Tibial nerve (tissue), 4 donors: ENCODE data around the gene SUPT5H. TPM values are rescaled to one million over a fixed set of nuclear protein-coding genes. Genes with fewer than 3 reads are reported as not detected.

Experiments
- DNase-seq, 2 donors: peaks; one replicate each; pipeline ENCODE4 v3.0.0-alpha.2; 2019; ENCODE audit warnings: low spot score in 2 of 2
- H3K27ac ChIP-seq, 4 donors: fragments of 200-600 bp; sonication (generic) in 3 of 4; one replicate each; pipeline ENCODE4 v1.5.1; 2017 to 2019; ENCODE audit warnings: mild to moderate bottlenecking in 1 of 4
- H3K27me3 ChIP-seq, 2 donors: fragments of 200-600 bp; sonication (generic) in 1 of 2; one replicate each; pipeline versions ENCODE4 v1.5.1 to v1.6.0; 2017 to 2019
- H3K36me3 ChIP-seq, 3 donors: fragments of 200-600 bp; sonication (generic); one replicate each; pipeline ENCODE4 v1.5.1; 2018 to 2019
- H3K4me1 ChIP-seq, 4 donors: fragments of 200-600 bp; sonication (generic) in 3 of 4; one replicate each; pipeline ENCODE4 v1.5.1; 2017 to 2019
- H3K4me3 ChIP-seq, 4 donors: fragments of 200-600 bp; sonication (generic) in 3 of 4; one replicate each; pipeline ENCODE4 v1.5.1; 2017 to 2019; ENCODE audit warnings: mild to moderate bottlenecking in 1 of 4, moderate library complexity in 1 of 4
- H3K9me3 ChIP-seq, 4 donors: fragments of 200-600 bp; sonication (generic) in 3 of 4; one replicate each; pipeline ENCODE4 v1.5.1; 2017 to 2019
- CTCF ChIP-seq, 5 experiments: fragments of 200-600 bp in 3 of 5; fragments of 450-650 bp in 2 of 5; sonication (generic) in 3 of 5; IDR thresholded peaks; one replicate each; pipeline ENCODE4 v1.5.1; 2016 to 2019; ENCODE audit warnings: antibody characterized with exemption in 5 of 5, mild to moderate bottlenecking in 3 of 5, moderate library complexity in 2 of 5
- EP300 ChIP-seq, 2 donors: sonication (generic); formaldehyde crosslinking; IDR thresholded peaks; one replicate each; pipeline ENCODE4 v1.6.1; 2017; ENCODE audit warnings: antibody characterized with exemption in 2 of 2, mild to moderate bottlenecking in 1 of 2
- POLR2A ChIP-seq, 2 donors: fragments of 450-650 bp; IDR thresholded peaks; one replicate each; pipeline ENCODE4 v1.6.1; 2017; ENCODE audit warnings: antibody characterized with exemption in 2 of 2, mild to moderate bottlenecking in 2 of 2, moderate library complexity in 2 of 2
- WGBS, 2 donors: methylation state at CpG; one replicate each; pipeline ENCODE4 v1.1.5; 2018; 5-methylcytosine and 5-hydroxymethylcytosine counted together
- total RNA-seq, 4 donors: library from RNA; depleted of rRNA; stranded (reverse); fragments of >200 nt; gene quantifications; one replicate each; pipeline ENCODE4 v1.1.0, GENCODE V29; 2016

SUPT5H gene
- total RNA-seq, 4 donors from 2014 or later = 94.4 to 120 (median 106) TPM

GRCh38 chr19:39502640-39503417 lies 57.4 kb downstream of the SUPT5H start:
- peak overlapping the region in 1 of 4 donors; percentile 1 for H3K4me3 ChIP-seq
- H3K27me3 ChIP-seq = peaks cover 0 to 88% of the 10 kb centered on the region in 2 donors
- no peak for TF ChIP-seq EP300 (IDR thresholded peaks at IDR 0.05)
- TF ChIP-seq CTCF (IDR thresholded peaks at IDR 0.05) = peak; percentile 60 to 84 (median 75)
- TF ChIP-seq POLR2A (IDR thresholded peaks at IDR 0.05) = no peak
- 28 to 34% methylated on average over 16 to 27 of the region's 69 CpGs for WGBS, 2 donors
- H3K9me3 ChIP-seq = peaks cover 0 to 3% (median 0%) of the 10 kb centered on the region in 4 donors
- no peak overlapping the region for H3K27ac ChIP-seq
- H3K36me3 ChIP-seq = no peaks in the 10 kb centered on the region
- H3K4me1 ChIP-seq = peaks cover 0 to 36% (median 11%) of the 10 kb centered on the region in 4 donors
- no peak for DNase-seq

GRCh38 chr19:39506598-39506943 lies 61.2 kb downstream of the SUPT5H start:
- Histone ChIP-seq H3K27ac (no peak overlapping the region), H3K36me3 (no peaks in the 10 kb centered on the region), H3K4me3 (peak overlapping the region in 1 of 4 donors; percentile 52), H3K9me3 (peaks cover 0 to 3% (median 0%) of the 10 kb centered on the region in 4 donors), H3K4me1 (peaks cover 0 to 20% (median 2%) of the 10 kb centered on the region in 4 donors), H3K27me3 (peaks cover 0 to 83% of the 10 kb centered on the region in 2 donors)
- TF ChIP-seq POLR2A (IDR thresholded peaks at IDR 0.05) (no peak), EP300 (IDR thresholded peaks at IDR 0.05) (no peak), CTCF (IDR thresholded peaks at IDR 0.05) (no peak)
- DNase-seq = no peak
- 52 to 55% methylated on average over 7 of the region's 7 CpGs for WGBS, 2 donors

- Histone ChIP-seq H3K27me3 (peaks cover 0 to 88% of the 10 kb centered on the region in 2 donors), H3K36me3 (no peaks in the 10 kb centered on the region), H3K4me3 (peak overlapping the region; percentile 16 to 52 (median 30)), H3K4me1 (peaks cover 0 to 20% (median 2%) of the 10 kb centered on the region in 4 donors), H3K9me3 (peaks cover 0 to 3% (median 0%) of the 10 kb centered on the region in 4 donors), H3K27ac (no peak overlapping the region)
- 2 to 6% methylated on average over 39 to 45 of the region's 96 CpGs for WGBS, 2 donors
- DNase-seq = no peak
- TF ChIP-seq CTCF (IDR thresholded peaks at IDR 0.05) = no peak
- no peak for TF ChIP-seq POLR2A (IDR thresholded peaks at IDR 0.05)
- no peak for TF ChIP-seq EP300 (IDR thresholded peaks at IDR 0.05)
Measured at GRCh38 chr19:39506944-39507714, 61.7 kb downstream of the SUPT5H start.

- TF ChIP-seq CTCF (IDR thresholded peaks at IDR 0.05) = no peak
- no peak for TF ChIP-seq POLR2A (IDR thresholded peaks at IDR 0.05)
- no peak for TF ChIP-seq EP300 (IDR thresholded peaks at IDR 0.05)
- peaks cover 0 to 92% of the 10 kb centered on the region in 2 donors for H3K27me3 ChIP-seq
- H3K9me3 ChIP-seq = no peaks in the 10 kb centered on the region
- no peak overlapping the region for H3K27ac ChIP-seq
- peak overlapping the region in 1 of 4 donors; percentile 52 for H3K4me3 ChIP-seq
- no peak for DNase-seq
- 29 to 31% methylated on average over 24 of the region's 24 CpGs for WGBS, 2 donors
- peaks cover 0 to 16% (median 2%) of the 10 kb centered on the region in 4 donors for H3K4me1 ChIP-seq
- H3K36me3 ChIP-seq = no peaks in the 10 kb centered on the region
Measured at GRCh38 chr19:39507715-39508364, 62.5 kb downstream of the SUPT5H start.
